Hepatocyte (in vitro differentiated cells): ENCODE measurements around the gene ACER1.

ENCODE experiments used
- CTCF ChIP-seq: fragments of 200-600 bp; sonication (generic); IDR thresholded peaks from 2 replicates; pipeline ENCODE4 v1.5.1; 2016; ENCODE audit warnings: antibody characterized with exemption, mild to moderate bottlenecking; ENCODE audit not compliant: poor library complexity
- EZH2 ChIP-seq: fragments of 200-600 bp; sonication (generic); IDR thresholded peaks from 2 replicates; pipeline ENCODE4 v1.6.1; 2016; ENCODE audit warnings: antibody characterized with exemption, mild to moderate bottlenecking, borderline replicate concordance
- EZH2phosphoT487 ChIP-seq: fragments of 200-600 bp; sonication (generic); IDR thresholded peaks from one replicate; pipeline ENCODE4 v1.6.1; 2018; ENCODE audit warnings: antibody characterized with exemption, mild to moderate bottlenecking, low read depth, moderate library complexity; ENCODE audit not compliant: unreplicated experiment, severe bottlenecking

- TF ChIP-seq CTCF = no peak
- TF ChIP-seq EZH2phosphoT487 = no peak
- no peak for TF ChIP-seq EZH2
Measured at GRCh38 chr19:6259312-6259861, 74.0 kb downstream of the ACER1 start.
